ENCODE measurements around the gene HACL1. TPM values are rescaled to one million over a fixed set of nuclear protein-coding genes. Genes with fewer than 3 reads are reported as not detected.

The HACL1 gene
- total and polyA plus RNA-seq, 2 donors (not counting 3 experiments of a cell fraction or from before 2014, with no cell fraction given), result 16.5 to 27.4 TPM

GRCh38 chr3:15558581-15558980 is 42.8 kb downstream of the HACL1 start:
- H3K4me2 ChIP-seq (ENCODE audit: insufficient read depth, low read length), result no peak overlapping the region
- no TSS peak for BruUV-seq (replicated peaks)

GRCh38 chr3:15557511-15557946 is 43.8 kb downstream of the HACL1 start:
- H3K4me2 ChIP-seq (ENCODE audit: insufficient read depth, low read length), result no peak overlapping the region
- no peaks in the 10 kb centered on the region for H3K9me3 ChIP-seq (replicated peaks; ENCODE audit: control insufficient read depth, insufficient read depth, low read length)
- no peaks in the 10 kb centered on the region for H3K27me3 ChIP-seq (ENCODE audit: control insufficient read depth in 2 of 2, insufficient read depth in 2 of 2, low read length in 2 of 2)
- H3K4me3 ChIP-seq (replicated peaks in 1 of 3; ENCODE audit: insufficient read depth in 1 of 3, low read depth in 1 of 3, low read length in 3 of 3), result no peak overlapping the region
- no TSS peak for BruUV-seq (replicated peaks)
- no peak for TF ChIP-seq GATA2 (IDR thresholded peaks at IDR 0.05; ENCODE audit: insufficient read depth, insufficient read length, low read depth, low read length)
- TF ChIP-seq, protein P1, sequence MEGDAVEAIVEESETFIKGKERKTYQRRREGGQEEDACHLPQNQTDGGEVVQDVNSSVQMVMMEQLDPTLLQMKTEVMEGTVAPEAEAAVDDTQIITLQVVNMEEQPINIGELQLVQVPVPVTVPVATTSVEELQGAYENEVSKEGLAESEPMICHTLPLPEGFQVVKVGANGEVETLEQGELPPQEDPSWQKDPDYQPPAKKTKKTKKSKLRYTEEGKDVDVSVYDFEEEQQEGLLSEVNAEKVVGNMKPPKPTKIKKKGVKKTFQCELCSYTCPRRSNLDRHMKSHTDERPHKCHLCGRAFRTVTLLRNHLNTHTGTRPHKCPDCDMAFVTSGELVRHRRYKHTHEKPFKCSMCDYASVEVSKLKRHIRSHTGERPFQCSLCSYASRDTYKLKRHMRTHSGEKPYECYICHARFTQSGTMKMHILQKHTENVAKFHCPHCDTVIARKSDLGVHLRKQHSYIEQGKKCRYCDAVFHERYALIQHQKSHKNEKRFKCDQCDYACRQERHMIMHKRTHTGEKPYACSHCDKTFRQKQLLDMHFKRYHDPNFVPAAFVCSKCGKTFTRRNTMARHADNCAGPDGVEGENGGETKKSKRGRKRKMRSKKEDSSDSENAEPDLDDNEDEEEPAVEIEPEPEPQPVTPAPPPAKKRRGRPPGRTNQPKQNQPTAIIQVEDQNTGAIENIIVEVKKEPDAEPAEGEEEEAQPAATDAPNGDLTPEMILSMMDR (IDR thresholded peaks at IDR 0.05; ENCODE audit: extremely low read depth in 1 of 2, insufficient read depth in 1 of 2, low read depth in 1 of 2, low read length in 2 of 2), result peak; percentile 36 to 37
- H3K36me3 ChIP-seq (ENCODE audit: control insufficient read depth in 2 of 2, extremely low read depth in 1 of 2, insufficient read depth in 2 of 2, low read length in 2 of 2), result peaks cover 4 to 9% of the 10 kb centered on the region in 2 experiments
- no peaks in the 10 kb centered on the region for H3K79me2 ChIP-seq (ENCODE audit: control insufficient read depth, insufficient read depth, low read length)
- peak overlapping the region; percentile 54 for H2AFZ ChIP-seq (ENCODE audit: low read depth, low read length)
- POLR2A ChIA-PET, result no interaction called here
- no peaks in the 10 kb centered on the region for H3K9me1 ChIP-seq (replicated peaks; ENCODE audit: control insufficient read depth, extremely low read depth, insufficient read depth, low read length)
- CTCF ChIA-PET, result interaction anchor here (0.7 to 3.0 kb wide), 23 partner anchors 9 to 449 kb away, joined by 3 to 19 read pairs (median 5); no protein-coding TSS in a partner anchor
- H3K9ac ChIP-seq (replicated peaks; ENCODE audit: extremely low read depth, insufficient read depth, low read length), result no peak overlapping the region
- H3K27ac ChIP-seq (ENCODE audit: insufficient read depth, low read depth, low read length), result no peak overlapping the region
- dilution Hi-C loops (cut with MboI; ENCODE audit: extremely low pct_ligation_motif_present, low sequenced_read_pairs), result no loop called here
- intact Hi-C loops (cut with micrococcal nuclease), result loop anchor here (1.0 kb wide), 6 partner anchors 130 to 449 kb away; partner anchors contain the start of genes CAPN7, EAF1 and METTL6
- DNase-seq (ENCODE audit: low read depth, low spot score) (peak; percentile 93), FAIRE-seq (peak; percentile 95)
- H4K20me1 ChIP-seq (replicated peaks; ENCODE audit: control insufficient read depth, extremely low read depth, insufficient read depth, low read length), result no peaks in the 10 kb centered on the region
- no peaks in the 10 kb centered on the region for H3K4me1 ChIP-seq (ENCODE audit: control insufficient read depth, extremely low read depth, insufficient read depth, low read length)

More at GRCh38 chr3:15558581-15558980, 42.8 kb downstream of the HACL1 start:
- no peaks in the 10 kb centered on the region for H3K9me1 ChIP-seq (replicated peaks; ENCODE audit: control insufficient read depth, extremely low read depth, insufficient read depth, low read length)
- TF ChIP-seq FOS (IDR thresholded peaks at IDR 0.05; ENCODE audit: borderline replicate concordance, insufficient read depth, low read length) (no peak), MAX (IDR thresholded peaks at IDR 0.05; ENCODE audit: insufficient read depth, insufficient read length) (no peak), MYC (IDR thresholded peaks at IDR 0.05; ENCODE audit: low read depth, low read length) (no peak), EZH2 (IDR thresholded peaks at IDR 0.05; ENCODE audit: borderline replicate concordance, low read depth, low read length, severe bottlenecking) (no peak)
- DNase-seq (ENCODE audit: low read depth, low spot score) (no peak), FAIRE-seq (peak; percentile 67)
- H4K20me1 ChIP-seq (replicated peaks; ENCODE audit: control insufficient read depth, extremely low read depth, insufficient read depth, low read length), result no peaks in the 10 kb centered on the region
- H3K9ac ChIP-seq (replicated peaks; ENCODE audit: extremely low read depth, insufficient read depth, low read length), result no peak overlapping the region
- peaks cover 11 to 17% of the 10 kb centered on the region in 2 experiments for H3K36me3 ChIP-seq (ENCODE audit: control insufficient read depth in 2 of 2, extremely low read depth in 1 of 2, insufficient read depth in 2 of 2, low read length in 2 of 2)
- no peak overlapping the region for H3K27ac ChIP-seq (ENCODE audit: insufficient read depth, low read depth, low read length)
- CTCF ChIA-PET, result interaction anchor here (0.6 to 3.0 kb wide), 22 partner anchors 11 to 450 kb away, joined by 3 to 19 read pairs (median 4); no protein-coding TSS in a partner anchor
- no peaks in the 10 kb centered on the region for H3K27me3 ChIP-seq (ENCODE audit: control insufficient read depth in 2 of 2, insufficient read depth in 2 of 2, low read length in 2 of 2)
- no peaks in the 10 kb centered on the region for H3K79me2 ChIP-seq (ENCODE audit: control insufficient read depth, insufficient read depth, low read length)
- H3K4me3 ChIP-seq (replicated peaks in 1 of 3; ENCODE audit: insufficient read depth in 1 of 3, low read depth in 1 of 3, low read length in 3 of 3), result no peak overlapping the region
- POLR2A ChIA-PET, result no interaction called here
- no peaks in the 10 kb centered on the region for H3K4me1 ChIP-seq (ENCODE audit: control insufficient read depth, extremely low read depth, insufficient read depth, low read length)
- intact Hi-C loops (cut with micrococcal nuclease), result no loop called here
- H3K9me3 ChIP-seq (replicated peaks; ENCODE audit: control insufficient read depth, insufficient read depth, low read length), result no peaks in the 10 kb centered on the region
- no peak overlapping the region for H2AFZ ChIP-seq (ENCODE audit: low read depth, low read length)
- dilution Hi-C loops (cut with MboI; ENCODE audit: extremely low pct_ligation_motif_present, low sequenced_read_pairs), result no loop called here
